NCI-H446 treated with DMSO at 0.1 percent for 48 hours (cell line): Measurements from ENCODE around the gene PLEKHG5.

Experiments
- DNase-seq: peaks from one replicate; lab custom pipeline; 2025; lab: John Stamatoyannopoulos, UW

PLEKHG5 gene, protein sequence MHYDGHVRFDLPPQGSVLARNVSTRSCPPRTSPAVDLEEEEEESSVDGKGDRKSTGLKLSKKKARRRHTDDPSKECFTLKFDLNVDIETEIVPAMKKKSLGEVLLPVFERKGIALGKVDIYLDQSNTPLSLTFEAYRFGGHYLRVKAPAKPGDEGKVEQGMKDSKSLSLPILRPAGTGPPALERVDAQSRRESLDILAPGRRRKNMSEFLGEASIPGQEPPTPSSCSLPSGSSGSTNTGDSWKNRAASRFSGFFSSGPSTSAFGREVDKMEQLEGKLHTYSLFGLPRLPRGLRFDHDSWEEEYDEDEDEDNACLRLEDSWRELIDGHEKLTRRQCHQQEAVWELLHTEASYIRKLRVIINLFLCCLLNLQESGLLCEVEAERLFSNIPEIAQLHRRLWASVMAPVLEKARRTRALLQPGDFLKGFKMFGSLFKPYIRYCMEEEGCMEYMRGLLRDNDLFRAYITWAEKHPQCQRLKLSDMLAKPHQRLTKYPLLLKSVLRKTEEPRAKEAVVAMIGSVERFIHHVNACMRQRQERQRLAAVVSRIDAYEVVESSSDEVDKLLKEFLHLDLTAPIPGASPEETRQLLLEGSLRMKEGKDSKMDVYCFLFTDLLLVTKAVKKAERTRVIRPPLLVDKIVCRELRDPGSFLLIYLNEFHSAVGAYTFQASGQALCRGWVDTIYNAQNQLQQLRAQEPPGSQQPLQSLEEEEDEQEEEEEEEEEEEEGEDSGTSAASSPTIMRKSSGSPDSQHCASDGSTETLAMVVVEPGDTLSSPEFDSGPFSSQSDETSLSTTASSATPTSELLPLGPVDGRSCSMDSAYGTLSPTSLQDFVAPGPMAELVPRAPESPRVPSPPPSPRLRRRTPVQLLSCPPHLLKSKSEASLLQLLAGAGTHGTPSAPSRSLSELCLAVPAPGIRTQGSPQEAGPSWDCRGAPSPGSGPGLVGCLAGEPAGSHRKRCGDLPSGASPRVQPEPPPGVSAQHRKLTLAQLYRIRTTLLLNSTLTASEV

DNA sequence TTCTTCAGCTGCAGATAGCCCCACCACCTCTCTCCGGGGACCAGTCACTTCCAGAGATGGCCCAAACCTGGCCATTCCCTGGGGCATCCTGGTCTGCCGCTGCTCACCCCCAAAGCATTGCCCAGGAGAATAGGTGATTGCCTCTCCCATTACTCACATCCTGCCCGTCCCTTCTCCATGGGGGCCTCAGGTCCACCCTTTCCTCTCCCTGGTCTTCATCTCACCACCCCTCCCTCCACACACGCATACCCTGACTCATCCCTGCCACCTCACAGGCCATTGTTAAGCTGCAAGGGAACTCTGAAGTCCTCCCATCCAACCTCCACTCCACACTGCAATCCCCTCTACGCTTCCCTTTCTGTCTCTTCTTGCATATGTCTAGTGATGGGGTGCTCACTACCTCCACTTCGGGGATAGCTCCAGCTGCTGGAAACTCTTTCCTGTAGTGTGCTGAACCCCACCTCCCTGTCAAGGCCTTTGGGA lies at the start of gene PLEKHG5:
PLEKHG5 (minus strand) TSS at position 188 of the 483 bp plus-strand sequence. CDS start 14,096 bp downstream, outside the sequence.
- DNase-seq = no peak

DNA sequence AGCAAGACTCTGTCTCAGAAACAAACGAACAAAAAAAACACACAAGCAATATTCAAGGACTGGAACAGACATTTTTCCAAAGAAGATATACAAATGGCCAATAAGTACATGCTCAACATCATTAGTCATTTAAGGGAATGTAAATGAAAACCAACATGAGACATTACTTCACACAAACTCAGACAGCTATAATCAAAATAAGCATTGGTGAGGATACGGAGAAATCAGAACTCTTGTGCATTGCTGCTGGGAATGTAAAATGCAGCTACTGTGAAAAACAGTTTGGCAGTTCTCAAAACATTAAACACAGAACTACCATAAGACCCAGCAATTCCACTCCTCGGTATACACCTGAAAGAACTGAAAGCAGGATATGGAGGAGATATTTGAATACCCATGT lies 47.5 kb upstream of the PLEKHG5 start:
- no peak for DNase-seq

DNA sequence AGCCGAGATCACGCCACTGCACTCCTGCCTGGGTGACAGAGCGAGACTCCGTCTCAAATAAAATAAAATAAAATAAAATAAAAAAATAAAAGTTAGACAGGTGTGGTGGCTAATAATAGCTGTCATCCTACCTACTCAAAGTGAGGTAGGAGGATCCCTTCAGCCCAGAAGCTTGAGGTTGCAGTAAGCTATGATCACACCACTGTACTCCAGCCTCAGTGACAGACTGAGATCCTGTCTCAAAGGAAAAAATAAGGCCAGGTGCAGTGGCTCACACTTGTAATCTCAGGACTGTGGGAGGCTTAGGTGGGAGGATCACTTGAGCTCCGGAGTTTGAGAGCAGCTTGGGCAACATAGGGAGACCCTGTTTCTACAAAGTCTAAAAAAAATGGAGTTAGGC lies 44.8 kb upstream of the PLEKHG5 start:
- no peak for DNase-seq

DNA sequence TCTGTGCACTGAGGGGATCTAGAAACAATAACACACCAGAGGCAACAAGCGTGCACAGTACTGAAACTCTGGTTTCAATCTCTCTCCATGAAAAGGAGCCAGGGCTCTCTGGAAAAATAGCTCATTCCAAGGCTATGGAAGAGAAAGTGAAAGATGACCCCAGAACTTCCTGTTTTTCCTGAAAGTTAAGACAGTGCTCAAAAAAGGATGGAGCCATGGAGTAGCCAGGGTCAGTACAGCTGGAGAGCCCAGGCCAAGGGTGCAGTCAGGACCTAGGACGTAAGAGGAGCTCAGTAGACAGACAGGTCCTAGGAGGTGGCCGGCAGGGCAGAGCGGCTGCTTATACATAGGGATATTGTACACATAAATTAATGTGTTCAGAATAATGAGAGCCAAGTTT lies 43.7 kb upstream of the PLEKHG5 start:
- no peak for DNase-seq

DNA sequence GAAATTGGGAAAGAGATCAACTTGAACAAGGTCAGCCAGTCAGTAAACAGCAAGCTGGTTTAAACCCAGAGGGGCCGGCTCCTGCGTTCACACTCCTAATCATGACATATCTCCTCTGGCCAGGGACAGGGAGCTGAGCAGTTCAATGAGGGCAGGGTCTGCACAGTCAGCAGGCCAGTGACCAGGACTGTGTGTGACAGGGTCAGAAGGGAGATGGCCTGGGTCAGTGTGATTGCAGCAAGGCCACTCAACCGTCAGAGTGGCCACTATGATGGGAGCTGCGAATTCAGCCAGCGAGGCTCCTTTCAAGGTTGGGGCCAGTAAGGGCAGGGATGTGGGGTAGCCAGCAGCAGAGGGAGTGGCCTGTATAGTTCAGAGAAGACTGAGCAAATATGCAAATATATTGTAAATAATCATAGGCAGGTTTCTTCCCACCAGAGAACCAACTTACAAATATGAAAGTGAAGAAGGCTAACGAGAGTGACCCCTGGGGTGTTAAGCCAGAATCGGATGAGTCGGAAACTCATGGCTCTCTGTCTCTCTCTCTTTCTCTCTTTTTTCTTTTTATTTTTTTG lies 42.9 kb upstream of the PLEKHG5 start:
- no peak for DNase-seq

DNA sequence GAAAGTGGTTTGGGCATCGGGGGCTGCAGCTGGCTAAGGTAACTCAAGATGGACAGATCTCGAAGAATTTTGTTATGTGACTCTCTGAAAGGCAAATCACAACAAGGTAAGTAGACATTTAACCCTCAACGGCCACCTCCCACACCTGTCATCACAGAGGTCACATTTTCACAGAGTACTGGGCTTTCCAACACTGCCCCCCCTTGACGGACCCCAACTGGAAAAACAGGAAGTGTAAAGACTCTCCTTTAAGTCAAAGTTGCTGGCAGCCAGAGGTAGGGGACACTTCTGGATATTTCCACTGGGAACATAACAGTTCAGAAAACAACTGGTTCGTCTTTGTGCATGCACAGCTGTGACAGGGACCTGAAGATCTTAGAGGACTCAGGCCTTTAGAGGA lies 40.5 kb upstream of the PLEKHG5 start:
- no peak for DNase-seq

DNA sequence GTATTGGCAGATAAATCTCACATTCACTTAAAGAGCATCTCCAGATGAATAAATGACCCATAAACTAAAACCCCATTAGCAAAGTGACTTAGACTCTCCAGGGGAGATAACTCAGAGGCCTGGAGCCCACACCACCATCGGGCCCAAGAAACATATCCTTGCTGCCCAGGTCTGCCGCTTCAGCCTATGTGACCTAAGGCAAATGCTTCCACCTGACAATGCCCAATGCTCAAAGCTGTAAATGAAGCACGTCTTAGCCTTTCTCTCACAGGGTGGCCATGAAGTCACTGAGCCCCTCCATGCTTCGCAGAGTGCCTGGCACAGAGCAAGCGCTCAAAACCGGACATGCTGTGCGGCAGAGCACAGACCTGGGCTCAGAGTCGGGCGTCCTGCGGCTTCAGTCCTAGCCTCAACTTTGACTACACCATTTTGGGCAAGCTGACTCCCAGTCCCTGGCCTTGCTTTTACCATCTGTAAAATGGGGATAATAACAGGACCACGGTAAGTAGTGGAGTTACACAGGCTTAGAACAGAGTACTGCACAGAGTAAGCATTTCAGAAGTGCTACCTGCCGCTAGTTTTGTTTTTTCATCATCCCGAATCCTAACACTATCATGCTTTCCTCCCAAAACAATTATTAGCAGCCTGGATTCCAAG lies 39.2 kb upstream of the PLEKHG5 start:
- no peak for DNase-seq

DNA sequence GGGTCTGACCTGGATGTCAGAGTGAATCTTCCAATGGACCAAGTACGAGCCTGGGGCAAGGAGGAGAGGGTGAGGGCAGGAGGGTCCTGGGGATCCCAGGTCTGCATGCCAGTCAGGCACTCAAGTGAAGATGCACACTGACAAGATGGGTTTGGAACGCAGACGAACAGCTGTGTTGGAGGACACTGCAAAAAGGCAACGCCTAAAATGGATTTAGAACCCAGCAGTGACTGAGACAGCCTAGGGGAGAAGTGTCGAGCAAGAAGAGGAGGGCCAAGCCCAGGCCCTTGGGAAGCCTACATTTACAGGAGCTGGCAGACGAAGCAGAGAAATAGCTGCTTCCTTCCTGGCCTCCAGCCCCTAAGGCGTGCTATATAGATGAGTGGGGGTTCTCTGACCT lies 37.0 kb upstream of the PLEKHG5 start:
- no peak for DNase-seq

DNA sequence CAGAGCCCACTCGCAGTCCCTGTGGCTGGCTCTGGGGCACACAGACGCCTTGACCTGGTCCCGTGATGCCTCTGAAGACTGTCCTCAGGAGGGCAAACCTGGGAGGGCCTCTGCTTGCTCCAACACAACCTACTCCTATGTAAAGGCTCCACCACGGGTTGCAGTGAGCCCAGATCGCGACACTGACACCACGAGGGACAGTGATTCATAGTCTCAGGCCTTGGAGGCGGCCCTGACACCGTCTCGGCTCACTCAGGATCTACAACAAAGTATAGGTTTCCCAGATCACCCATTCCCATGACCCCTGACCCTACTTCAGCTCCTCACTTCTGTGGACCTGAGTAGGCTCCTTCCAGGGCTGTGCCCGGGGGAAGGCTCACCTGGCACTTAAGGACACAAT lies 34.8 kb upstream of the PLEKHG5 start:
- no peak for DNase-seq

DNA sequence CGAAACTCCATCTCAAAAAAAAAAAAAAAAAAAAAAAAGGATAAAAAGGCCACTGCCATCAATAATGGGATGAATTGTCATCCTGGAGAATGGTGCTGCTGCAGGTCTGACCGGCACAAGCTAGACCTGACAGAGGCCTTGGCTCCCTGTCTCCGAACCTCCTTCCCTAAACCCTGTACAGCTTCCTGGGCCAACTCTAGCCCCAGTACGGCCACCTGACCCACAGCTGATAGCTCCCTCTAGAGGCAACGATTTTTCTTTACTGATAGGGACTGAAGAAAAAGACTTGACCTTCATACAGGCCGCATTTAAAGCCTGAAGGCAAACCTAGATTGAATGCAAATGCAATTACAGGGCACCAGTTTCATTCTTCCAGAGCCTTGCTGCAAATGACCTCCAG lies 32.1 kb upstream of the PLEKHG5 start:
- no peak for DNase-seq

DNA sequence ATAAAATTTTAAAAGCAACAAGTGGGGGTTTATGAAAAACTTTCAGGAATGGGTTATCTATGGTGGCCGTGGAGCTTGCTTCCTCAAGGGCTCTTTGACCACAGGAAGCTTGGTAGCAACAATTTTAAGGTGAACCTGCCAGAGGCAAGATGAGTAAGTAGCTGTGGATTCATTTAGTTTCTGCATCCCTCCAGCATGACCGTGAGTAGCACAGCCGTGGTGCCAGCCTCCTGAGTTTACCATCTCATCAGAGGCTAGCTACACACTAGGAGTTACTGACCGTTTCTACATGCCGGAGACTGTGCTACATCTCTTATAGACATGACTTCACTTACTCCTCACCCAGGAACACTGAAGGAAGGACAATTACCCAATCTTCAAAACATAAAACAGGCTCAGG lies 30.1 kb upstream of the PLEKHG5 start:
- no peak for DNase-seq

DNA sequence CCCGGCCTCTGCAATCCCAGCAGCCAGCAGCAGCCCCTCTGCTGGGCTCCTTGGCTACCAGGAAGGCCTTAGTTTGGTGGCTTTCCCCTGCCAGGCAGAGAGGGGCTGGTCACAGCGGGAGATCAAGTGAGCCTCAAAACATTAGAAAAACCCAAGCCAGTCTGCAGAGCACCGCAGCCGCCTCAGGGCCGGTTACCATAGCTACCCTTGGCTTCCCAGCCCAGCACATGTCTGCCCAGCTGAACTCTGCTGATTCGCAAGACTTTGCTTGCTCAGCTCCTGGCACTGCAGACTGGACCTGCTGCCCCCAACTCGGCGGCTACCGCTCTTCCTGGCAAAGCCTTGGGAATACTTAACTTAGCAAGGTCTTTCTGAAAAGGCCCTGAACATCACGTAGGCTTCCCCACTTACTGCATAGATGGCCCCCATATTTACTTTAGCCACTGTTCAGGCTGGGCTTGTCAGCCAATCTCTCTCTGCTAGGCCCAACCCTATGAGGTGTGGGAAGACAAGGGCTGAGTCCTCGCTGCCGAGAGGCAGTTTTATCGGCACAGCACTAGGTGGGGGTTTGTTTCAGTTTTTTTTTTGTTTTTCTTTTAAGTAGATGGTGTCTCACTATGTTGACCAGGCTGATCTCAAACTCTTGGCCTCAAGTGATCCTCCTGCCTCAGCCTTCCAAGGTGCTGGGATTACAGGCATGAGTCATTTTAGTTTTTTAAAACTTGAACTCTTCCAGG lies 28.6 kb upstream of the PLEKHG5 start:
- peak; percentile 93 for DNase-seq

DNA sequence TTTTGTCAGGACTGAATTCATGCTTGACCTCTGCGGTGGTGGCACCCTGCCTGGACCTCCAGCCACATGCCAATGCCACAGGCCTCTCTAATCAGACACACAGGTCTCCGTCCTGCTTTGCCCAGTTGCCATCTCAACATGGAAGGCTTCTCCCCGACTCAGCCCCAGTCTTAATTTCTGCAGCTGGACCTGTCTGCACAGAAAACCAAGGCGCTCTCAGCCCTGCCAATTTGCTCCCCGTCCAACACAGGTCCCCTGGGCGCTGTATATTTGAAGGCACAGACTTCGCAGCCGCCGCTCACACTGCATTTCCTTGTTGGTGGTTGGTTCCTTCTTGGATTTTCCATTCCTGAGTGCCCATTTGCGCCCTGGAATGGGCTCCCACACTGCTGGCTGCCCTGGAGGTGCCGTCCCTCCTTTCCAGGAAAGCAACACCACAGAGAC lies 28.0 kb upstream of the PLEKHG5 start:
- peak; percentile 85 for DNase-seq

DNA sequence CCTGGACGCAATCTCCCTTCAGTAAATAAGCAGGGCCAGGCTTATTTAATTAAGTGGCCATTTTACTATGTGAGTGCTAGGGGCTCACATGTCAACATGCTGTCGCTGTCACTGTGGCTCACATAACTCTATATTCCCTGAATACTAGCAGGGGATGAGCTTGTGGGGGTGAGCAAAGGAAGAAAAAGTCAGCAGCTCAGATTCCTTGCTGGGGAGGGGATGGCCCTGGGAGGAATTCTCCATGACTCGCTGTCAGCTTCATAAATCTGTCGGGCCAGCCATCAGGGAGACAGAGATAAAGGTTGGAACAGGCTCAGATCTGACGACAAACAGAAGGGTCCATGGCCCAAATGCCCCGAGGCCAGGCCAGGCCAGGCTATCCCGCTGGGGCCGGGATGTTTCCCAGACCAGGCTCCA lies 26.0 kb upstream of the PLEKHG5 start:
- DNase-seq = no peak

DNA sequence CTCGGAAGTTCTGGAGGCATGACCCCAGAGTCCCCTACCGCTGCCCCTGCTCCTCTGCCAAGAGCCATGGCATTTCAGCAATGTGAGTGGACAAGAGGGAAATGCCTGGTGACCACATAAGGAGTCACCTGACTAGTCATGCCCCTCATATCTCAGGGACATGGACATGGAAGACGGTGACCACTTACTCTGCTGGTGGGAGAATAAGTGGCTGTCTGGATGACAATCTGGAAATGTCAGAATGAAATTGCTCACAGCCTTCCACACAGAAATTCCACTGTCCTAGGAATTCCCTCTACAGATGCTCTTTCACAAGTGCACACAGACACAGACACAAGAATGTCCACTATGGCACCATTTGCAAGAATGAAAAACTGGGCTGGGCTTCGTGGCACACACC lies 24.3 kb upstream of the PLEKHG5 start:
- DNase-seq = no peak

DNA sequence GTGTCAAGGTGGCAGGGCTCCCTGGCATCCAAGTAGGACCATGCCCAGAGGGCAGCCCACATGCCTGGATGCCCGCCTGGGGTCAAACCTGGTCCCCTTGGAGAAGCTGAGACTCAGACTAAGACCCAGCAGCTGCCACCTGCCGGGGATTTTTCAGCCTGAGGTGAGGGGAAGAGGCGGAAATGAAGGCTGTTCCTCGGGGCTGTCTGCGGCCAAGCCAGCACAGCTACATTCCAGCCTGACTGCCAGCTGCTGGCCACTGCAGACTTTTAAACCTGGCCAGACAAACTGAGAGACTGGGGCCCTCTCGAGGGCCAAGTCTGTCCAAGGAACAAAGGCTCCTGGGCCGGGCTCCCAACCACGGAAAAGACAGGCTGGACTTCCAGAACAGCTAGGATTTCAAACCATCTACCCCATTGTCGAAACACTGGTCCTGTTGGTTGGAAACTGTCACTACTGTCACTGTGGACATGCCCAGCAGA lies 21.9 kb upstream of the PLEKHG5 start:
- no peak for DNase-seq

DNA sequence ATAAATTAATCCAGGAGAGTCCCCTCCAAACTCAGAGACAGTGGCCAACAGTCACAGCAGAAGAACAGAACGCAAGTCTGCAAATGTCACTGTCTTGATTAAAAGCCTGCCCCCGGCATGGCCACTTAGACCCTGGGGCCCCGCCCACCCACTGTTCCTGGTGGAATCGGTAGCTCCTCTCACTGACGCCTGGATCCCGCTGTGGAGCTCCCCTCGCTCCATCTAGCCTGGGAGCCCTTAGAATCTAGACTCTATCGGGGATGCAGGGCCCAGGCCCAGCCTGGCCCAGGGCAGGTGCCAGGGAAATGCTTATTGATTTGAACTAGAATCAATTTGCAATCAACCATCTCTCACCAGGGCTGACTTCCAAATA lies 21.4 kb upstream of the PLEKHG5 start:
- no peak for DNase-seq

DNA sequence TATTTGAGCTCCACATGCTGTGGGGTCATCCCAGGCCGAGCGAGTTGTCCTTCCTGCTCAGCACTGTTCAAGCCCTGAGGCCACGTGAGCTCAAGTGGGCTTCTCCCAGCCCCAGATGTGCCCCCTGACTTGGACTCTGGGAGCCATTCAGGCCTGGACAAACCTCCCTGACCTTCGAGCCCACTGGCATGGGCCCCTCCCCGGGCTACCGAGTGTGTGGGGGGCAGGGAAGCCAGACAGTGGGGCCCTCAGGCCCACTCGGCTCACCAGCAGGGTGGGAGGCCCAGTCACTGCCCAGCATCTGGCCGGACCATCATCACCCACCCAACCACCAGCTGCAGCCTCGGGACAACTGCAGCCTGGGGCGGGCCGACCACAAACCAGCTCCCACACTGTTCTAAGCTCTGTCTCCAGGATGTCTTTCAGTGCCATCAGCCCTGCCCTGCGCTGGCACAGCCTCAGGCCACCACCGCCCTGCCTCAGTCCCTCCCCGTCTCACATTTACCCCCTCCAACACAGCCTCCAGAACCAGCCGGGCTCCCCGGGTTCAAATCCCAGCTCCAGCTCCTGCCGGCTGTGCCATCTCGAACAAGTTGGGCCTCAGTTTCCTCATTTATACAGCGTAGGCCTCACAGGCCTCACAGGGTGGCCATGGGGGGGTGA lies 20.9 kb upstream of the PLEKHG5 start:
- DNase-seq = no peak

DNA sequence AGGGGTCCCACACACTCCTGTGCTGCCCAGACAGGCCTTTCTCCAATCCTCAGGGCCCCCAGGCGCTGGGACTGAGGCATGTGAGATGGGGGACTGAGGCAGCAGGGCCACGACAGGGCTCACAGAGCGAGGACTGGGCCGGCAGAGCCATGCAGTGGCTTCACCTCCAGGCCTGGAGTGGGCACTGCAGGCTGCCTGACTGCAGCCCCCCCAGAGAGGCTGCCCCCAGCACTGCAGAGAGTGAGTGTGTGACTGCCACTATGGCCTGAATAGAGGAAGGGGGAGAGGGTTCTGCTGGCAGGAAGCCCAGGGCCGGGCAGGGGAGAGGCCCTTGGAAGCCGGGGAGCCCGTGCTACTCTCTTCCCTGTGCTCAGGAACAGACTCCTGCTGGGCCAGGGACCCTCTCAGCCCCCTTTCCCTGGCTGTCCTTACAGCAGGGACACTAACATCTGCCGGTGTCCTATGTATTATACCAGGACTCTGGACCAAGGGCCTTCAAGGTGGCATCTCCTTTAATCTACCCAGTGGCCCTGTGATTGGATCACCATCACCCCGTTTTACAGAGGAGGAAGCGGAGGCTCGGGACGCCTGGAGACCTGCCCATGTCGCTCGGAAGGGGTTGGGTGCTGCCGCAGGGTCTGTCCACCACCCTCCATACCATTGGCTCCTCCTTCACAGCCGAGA lies 20.2 kb upstream of the PLEKHG5 start:
- no peak for DNase-seq

DNA sequence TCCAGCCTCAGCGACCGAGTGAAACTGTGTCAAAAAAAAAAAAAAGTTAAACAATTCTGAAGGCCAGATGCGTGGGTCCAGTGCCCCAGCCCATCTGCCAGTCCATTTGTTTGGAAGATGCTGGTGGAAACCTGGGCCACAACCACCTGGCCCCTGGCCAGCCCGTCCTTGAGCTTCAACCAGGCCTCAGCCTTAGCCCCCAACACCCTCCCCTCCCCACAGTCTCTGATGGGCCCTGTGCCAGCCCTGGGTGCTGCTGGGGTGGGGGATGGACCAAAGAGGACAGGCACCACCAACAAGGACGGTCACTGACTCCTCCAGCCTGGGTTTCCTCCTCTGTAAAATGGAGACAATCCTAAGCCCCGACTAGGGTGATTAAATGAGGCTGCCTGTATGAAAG lies 19.6 kb upstream of the PLEKHG5 start:
- peak; percentile 46 for DNase-seq
